Inferior parietal cortex (tissue), 1 donor: Measurements from ENCODE around the gene ADAMTSL1.

Source experiments
- DNase-seq: peaks from one replicate; pipeline ENCODE4 v3.0.0-alpha.2; 2016; ENCODE audit errors: extremely low spot score

The ADAMTSL1 gene

DNA sequence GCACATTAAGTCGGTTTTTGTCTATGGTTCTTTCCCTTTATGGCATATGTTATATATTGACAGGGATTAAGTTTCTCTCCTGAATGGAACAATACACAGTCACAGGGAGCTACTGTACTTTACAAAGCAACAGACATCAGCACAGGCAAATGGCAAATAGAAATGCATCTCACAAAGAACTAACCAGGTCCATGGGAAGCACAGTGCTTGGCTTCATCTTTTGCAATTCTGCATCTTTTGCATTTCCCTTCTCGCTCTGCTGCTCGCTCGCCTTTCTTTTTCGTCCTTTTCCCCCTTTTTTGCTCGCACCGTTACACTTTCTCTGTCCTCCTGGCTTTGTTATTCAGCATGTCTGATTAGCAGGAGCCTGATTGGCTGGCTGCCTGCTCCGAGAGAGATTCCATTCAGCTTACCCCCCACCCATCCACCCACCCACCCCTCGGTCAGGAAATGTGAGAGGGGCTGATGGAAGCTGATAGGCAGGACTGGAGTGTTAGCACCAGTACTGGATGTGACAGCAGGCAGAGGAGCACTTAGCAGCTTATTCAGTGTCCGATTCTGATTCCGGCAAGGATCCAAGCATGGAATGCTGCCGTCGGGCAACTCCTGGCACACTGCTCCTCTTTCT is at the start of gene ADAMTSL1:
TSS of gene ADAMTSL1 (plus strand) at position 502 of the 628 bp plus-strand sequence. CDS start at position 582, 80 bp downstream.
- no peak for DNase-seq

- no peak for DNase-seq
Measured at GRCh38 chr9:18427691-18428090, 46.3 kb upstream of the ADAMTSL1 start.

DNA sequence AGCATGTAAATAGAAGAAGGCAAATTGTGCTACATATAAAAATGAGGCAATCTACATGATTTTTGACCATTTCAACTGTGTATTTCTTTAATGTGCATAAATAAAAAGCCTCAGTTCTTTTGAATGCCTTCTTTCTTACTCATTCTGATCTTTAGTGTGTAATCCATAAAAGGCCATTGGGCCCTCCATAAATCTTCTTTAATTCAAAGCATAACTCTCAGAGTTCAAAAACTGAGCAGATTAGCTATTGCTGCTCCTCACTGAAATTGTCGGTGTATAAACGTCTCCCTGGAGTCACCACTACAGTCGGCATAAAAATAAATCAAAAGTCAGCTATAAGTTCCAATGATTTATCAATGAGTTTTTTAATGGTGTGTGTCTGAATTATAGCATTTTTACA is 45.3 kb upstream of the ADAMTSL1 start:
- no peak for DNase-seq

- DNase-seq, result no peak
Measured at GRCh38 chr9:18429070-18429469, 44.9 kb upstream of the ADAMTSL1 start.

- DNase-seq, result no peak
Measured at GRCh38 chr9:18433620-18434019, 40.3 kb upstream of the ADAMTSL1 start.

DNA sequence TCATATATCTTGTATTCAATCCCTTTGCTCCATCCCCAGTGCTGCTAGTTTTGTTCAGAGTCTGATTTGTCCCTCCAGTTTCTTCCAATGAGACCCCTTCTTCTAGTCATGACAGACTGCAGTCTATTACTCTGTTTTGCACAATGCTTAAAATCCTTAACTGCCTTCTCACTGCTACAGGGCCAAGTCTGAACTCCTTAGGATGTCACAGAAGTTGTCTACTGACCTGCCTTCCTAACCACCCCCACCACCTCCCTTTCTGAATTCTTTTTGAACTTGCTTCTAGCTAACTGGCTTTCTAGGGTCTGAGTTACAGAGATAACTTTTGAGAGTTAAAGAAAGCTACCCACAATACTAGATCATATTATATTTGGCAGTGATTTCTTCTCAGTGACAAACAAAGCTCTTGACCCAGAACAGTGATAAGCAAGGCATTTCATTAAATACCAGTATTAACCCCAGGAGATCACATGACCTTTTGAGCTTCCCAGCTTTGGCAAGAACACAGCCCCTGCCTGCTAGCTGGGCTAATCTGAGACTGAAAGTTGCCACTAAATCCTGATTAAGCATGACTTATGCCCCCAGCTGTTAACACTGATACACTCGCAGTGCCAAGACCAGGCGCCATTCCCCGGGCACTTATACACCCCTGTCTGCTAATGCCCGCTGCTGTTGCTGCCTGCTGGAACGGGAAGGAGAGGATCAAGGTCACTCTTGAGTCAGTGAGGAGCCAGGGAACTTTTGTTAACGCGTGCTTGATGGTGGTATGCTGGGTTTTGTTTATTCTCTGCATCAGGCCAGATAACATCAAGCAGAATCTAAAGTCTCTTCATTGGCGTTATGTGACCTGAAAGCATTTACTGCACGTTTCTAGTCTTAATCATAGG is 36.4 kb upstream of the ADAMTSL1 start:
- DNase-seq, result no peak

- peak; percentile 25 for DNase-seq
Measured at GRCh38 chr9:18438300-18438925, 35.5 kb upstream of the ADAMTSL1 start.

GRCh38 chr9:18438951-18439350 is 35.0 kb upstream of the ADAMTSL1 start:
- DNase-seq, result no peak

- no peak for DNase-seq
Measured at GRCh38 chr9:18441261-18441660, 32.7 kb upstream of the ADAMTSL1 start.

- DNase-seq, result peak; percentile 74
Measured at GRCh38 chr9:18442629-18443491, 31.1 kb upstream of the ADAMTSL1 start.

DNA sequence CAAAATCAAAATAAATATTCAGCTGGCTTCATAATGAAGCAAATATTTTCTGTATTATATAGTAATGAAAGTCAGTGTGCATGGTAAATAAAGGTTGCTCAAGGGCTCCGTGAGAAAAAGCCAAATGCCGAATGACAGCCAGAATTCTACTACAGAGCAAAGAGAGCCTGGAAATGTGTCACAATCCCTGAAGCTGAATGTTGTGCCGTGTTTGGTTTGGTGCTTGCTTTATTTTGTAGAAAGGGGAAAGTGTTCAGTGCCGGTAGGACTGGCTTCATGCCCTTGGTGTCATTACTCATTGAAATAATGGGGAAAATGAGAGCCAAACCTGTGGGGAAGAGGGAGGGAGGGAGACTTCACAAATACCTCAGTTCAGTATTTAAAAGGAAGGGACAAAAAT is 26.8 kb upstream of the ADAMTSL1 start:
- no peak for DNase-seq

GRCh38 chr9:18447541-18447940 is 26.4 kb upstream of the ADAMTSL1 start:
- no peak for DNase-seq

DNA sequence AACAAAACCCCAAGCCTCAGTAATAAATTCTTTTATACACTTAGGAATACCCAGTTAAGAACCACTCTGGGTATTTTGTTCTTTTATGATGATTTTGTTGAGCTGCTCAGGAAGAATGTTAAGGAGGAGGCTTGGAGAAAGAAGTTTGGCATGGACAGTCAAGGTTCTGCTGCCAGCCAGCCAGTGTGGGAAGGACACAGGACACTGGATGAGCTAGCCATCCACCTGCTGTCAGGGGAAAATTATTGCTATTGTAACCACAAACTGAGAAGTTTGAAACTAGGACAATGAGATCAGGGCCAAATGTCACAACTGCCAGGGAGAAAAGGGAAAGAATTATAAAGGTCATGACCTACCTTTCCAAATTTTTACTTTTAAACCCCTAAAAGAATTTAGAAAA is 25.9 kb upstream of the ADAMTSL1 start:
- no peak for DNase-seq

- DNase-seq, result no peak
Measured at GRCh38 chr9:18451406-18451805, 22.5 kb upstream of the ADAMTSL1 start.

DNA sequence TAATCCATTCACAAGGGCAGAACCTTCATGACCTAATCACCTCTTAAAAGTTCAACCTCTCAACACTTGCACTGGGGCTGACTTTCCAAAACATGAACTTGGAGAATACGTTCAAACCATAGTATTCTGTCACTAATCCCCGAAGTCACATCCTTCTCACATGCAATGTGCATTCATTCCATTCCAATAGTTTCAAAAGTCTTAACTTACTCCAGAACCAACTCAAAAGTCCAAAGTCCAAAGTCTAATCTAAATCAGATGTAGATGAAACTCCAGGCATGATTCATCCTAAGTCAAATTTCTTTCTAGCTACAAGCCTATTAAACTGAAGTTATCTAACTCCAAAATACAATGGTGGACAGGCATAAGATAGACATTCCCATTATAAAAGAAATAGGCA is 21.7 kb upstream of the ADAMTSL1 start:
- DNase-seq, result no peak

GRCh38 chr9:18456624-18457237 is 17.2 kb upstream of the ADAMTSL1 start:
- DNase-seq, result no peak

- no peak for DNase-seq
Measured at GRCh38 chr9:18457510-18457909, 16.4 kb upstream of the ADAMTSL1 start.

GRCh38 chr9:18459962-18460584 is 13.9 kb upstream of the ADAMTSL1 start:
- DNase-seq, result no peak

- no peak for DNase-seq
Measured at GRCh38 chr9:18461496-18461895, 12.5 kb upstream of the ADAMTSL1 start.

- no peak for DNase-seq
Measured at GRCh38 chr9:18463991-18464390, 10.0 kb upstream of the ADAMTSL1 start.

GRCh38 chr9:18466101-18466500 is 7.9 kb upstream of the ADAMTSL1 start:
- DNase-seq, result no peak
